Measurements from ENCODE around the gene SLA2.

GRCh38 chr20:36644706-36645095, 1.3 kb downstream of the SLA2 start:
- TF ChIP-seq, protein P1, sequence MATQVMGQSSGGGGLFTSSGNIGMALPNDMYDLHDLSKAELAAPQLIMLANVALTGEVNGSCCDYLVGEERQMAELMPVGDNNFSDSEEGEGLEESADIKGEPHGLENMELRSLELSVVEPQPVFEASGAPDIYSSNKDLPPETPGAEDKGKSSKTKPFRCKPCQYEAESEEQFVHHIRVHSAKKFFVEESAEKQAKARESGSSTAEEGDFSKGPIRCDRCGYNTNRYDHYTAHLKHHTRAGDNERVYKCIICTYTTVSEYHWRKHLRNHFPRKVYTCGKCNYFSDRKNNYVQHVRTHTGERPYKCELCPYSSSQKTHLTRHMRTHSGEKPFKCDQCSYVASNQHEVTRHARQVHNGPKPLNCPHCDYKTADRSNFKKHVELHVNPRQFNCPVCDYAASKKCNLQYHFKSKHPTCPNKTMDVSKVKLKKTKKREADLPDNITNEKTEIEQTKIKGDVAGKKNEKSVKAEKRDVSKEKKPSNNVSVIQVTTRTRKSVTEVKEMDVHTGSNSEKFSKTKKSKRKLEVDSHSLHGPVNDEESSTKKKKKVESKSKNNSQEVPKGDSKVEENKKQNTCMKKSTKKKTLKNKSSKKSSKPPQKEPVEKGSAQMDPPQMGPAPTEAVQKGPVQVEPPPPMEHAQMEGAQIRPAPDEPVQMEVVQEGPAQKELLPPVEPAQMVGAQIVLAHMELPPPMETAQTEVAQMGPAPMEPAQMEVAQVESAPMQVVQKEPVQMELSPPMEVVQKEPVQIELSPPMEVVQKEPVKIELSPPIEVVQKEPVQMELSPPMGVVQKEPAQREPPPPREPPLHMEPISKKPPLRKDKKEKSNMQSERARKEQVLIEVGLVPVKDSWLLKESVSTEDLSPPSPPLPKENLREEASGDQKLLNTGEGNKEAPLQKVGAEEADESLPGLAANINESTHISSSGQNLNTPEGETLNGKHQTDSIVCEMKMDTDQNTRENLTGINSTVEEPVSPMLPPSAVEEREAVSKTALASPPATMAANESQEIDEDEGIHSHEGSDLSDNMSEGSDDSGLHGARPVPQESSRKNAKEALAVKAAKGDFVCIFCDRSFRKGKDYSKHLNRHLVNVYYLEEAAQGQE (IDR thresholded peaks at IDR 0.05; ENCODE audit: insufficient read depth in 1 of 2, low read depth in 2 of 2, low read length in 2 of 2): no peak
- TF ChIP-seq POLR2AphosphoS5 (IDR thresholded peaks at IDR 0.05; ENCODE audit: low read depth, low read length) (no peak), TAF1 (IDR thresholded peaks at IDR 0.05; ENCODE audit: borderline replicate concordance, insufficient read depth, low read length) (no peak), FOXP2 (optimal IDR thresholded peaks at IDR 0.05; ENCODE audit: borderline replicate concordance, extremely low read depth, extremely low read length, insufficient read depth) (no peak), SIN3A (IDR thresholded peaks at IDR 0.05; ENCODE audit: borderline replicate concordance, insufficient read depth, low read length) (no peak)

All from PFSK-1 (cell line).